Retinal pigment epithelial cell (primary cell): ENCODE results near the gene BRIP1.
"Not testable (repeated sequence)": the region's sequence is repeated elsewhere in the genome, so short reads cannot be mapped to it uniquely, and the experiment has no call there.

Experiments used
- DNase-seq: peaks from one replicate; pipeline ENCODE4 v3.0.0-alpha.2; 2010; ENCODE audit warnings: low read depth
- H3K4me3 ChIP-seq: 2 replicates; pipeline ENCODE4 v1.5.1; 2011; ENCODE audit warnings: mild to moderate bottlenecking, low read length, control low read depth, moderate library complexity
- TF ChIP-seq, protein P1 (sequence below): conservative IDR thresholded peaks from 2 replicates; pipeline ENCODE4 v1.5.1; 2011; ENCODE audit warnings: low read depth, low read length, control low read depth, inconsistent platforms

BRIP1 gene

DNA sequence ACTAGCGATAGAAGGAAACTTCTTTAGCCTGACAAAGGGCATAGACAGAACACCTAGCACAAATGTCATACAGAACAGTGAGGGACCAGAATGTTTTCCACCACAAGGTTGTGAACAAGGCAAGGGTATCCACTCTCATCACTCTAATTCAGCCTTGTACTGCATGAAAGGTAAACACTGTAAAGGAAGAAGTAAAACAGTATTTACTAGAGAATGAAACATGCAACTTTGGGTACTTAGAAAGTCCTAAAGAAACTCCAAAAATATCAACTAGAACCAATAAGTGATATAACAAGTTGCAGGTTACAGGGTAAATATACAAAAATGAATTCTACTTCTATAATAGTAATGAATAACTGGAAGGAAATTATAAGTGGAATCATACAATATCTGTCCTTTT, 32.2 kb downstream of the BRIP1 start:
- TF ChIP-seq, protein P1, sequence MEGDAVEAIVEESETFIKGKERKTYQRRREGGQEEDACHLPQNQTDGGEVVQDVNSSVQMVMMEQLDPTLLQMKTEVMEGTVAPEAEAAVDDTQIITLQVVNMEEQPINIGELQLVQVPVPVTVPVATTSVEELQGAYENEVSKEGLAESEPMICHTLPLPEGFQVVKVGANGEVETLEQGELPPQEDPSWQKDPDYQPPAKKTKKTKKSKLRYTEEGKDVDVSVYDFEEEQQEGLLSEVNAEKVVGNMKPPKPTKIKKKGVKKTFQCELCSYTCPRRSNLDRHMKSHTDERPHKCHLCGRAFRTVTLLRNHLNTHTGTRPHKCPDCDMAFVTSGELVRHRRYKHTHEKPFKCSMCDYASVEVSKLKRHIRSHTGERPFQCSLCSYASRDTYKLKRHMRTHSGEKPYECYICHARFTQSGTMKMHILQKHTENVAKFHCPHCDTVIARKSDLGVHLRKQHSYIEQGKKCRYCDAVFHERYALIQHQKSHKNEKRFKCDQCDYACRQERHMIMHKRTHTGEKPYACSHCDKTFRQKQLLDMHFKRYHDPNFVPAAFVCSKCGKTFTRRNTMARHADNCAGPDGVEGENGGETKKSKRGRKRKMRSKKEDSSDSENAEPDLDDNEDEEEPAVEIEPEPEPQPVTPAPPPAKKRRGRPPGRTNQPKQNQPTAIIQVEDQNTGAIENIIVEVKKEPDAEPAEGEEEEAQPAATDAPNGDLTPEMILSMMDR: no peak
- no peak overlapping the region for H3K4me3 ChIP-seq
- DNase-seq: no peak

DNA sequence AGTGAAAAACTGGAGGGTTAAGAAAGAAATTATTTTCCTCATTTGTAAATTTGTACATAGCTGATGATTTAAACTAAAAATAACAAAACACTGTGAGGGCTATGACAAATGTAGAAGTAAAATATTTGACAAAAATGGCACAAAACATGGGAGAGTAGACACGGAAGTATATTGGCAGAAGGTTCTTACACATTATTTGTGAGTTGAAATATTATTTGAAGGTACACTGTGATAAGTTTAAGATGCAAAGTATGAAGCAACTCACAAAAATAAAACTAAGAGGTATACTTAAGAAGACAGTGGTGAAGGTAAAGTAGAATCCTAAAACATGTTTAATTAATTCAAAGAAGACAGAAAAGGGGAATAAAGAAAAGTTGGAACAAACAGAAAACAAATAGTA, 34.6 kb downstream of the BRIP1 start:
- no peak for DNase-seq
- H3K4me3 ChIP-seq: no peak overlapping the region
- TF ChIP-seq, protein P1: no peak

DNA sequence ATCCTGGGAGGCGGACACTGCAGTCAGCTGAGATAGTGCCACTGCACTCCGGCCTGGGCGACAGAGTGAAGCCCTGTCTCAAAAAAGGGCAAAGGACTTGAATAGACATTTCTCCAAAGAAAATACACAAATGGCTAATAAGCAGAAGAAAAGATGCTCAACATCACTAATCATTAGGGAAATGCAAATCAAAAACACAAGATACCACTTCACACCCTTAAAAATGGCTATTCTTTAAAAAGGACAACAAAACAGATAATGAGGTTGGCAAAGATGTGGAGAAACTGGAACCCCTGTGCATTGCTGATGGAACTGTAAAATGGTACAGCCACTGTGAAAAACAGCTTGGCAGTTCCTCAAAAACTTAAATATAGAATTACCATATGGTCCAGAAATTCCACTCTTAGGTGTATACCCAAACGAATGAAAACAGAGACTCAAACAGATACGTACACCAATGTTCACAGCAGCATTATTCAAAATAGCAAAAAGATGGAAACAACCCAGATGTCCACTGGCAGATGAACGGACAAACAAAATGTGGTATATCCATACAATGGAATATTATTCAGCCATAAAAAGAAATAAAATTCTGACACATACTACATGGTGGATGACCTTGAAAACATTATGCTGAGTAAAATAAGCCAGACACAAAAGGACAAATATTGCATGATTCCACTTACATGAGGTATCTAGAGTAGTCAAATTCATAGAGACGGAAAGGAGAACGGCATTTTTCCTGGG, 35.5 kb downstream of the BRIP1 start:
- no peak for DNase-seq
- TF ChIP-seq, protein P1: no peak
- no peak overlapping the region for H3K4me3 ChIP-seq

DNA sequence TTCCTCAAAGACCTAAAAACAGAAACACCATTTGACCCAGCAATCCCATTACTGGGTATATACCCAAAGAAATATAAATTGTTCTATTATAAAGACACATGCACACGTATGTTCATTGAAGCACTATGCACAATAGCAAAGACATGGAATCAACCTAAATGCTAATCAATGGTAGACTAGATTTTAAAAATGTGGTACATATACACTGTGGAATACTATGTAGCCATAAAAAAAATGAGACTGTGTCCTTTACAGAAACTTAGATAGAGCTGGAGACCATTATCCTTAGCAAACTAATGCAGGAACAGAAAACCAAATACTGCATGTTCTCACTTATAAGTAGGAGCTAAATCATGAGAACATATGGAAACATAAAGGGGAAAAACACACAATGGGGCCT, 36.5 kb downstream of the BRIP1 start:
- not testable (repeated sequence) for DNase-seq, H3K4me3 ChIP-seq

DNA sequence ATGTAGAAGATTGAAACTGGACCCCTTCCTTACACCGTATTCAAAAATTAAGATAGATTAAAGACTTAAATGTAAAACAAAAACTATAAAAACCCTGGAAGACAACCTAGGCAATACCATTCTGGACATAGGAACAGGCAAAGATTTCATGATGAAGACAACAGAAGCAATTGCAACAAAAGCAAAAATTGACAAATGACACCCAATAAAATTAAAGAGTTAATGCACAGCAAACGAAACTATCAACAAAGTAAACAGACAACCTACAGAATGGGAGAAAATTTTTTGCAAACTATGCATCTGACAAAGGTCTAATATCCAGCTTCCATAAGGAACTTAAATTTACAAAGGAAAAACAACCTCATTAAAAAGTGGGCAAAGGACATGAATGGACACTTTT, 37.1 kb downstream of the BRIP1 start:
- not testable (repeated sequence) for H3K4me3 ChIP-seq, DNase-seq

DNA sequence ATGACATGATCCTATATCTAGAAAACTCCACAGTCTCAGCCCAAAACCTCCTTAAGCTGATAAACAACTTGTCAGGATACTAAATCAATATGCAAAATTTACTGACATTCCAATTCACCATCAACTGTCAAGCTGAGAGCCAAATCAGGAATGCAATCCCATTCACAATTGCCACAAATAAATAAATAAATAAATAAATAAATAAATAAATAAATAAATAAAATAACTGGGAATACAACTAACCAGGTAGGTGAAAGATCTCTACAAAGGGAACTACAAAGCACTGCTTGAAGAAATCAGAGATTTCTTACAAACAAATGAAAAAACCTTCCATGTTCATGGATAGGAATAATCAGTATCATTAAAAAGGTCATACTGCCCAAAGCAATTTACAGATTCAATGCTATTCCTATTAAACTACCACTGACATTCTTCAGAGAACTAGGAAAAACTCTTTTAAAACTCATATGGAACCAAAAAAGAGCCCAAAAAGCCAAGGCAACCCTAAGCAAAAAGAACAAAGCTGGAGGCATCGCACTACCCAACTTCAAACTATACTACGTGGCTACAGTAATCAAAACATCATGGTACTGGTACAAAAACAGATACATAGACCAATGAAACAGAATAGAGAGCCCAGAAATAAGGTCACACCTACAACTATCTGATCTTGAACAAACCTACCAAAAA, 37.7 kb downstream of the BRIP1 start:
- H3K4me3 ChIP-seq: no peak overlapping the region
- no peak for DNase-seq
- TF ChIP-seq, protein P1: no peak

DNA sequence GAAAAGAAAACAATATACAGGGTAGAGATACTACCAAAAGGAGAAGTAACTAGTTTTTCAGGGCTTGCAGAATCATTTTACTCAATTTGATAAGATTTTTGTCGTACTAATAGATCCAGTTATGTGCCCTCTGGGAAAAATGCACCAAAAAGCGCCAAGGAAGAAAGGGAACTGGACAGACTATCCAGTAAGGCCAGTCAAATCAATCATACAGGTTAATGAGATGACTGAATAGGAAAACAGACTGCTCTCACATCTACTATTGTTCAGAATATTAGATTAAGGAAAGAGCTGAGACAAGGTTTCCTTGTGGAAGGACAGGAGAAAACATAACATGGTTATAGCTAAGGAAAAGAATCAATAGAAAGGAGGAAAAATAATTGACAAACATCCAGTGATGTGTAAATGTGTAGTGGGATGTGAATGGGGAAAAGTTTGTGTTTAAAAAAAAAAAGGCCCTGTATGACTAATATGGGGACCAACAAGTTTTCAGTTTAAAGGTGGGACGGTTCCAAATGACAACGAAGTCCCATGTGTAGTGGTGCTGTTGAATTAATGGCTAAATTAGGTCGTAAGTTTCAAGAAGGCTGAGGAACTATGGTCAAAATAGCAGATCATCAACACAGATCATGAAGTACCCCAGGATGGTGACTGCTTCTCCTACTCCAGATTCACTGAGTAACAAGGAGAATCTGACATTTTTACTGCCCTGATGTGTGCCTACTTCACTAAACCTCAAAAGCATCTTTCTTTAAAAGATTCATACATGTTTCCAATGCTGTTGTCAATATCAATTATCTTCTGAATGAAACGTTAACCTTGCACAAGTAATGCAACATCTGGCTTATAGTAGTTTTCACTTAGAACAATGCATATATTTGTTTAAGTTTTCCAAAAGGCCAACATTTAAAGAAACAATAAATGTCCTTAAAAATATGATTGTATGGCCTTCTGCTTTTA, 40.7 kb downstream of the BRIP1 start:
- DNase-seq: no peak
- TF ChIP-seq, protein P1: no peak
- H3K4me3 ChIP-seq: no peak overlapping the region
